ENCODE measurements around the gene HERPUD2. TPM values are rescaled to one million over a fixed set of nuclear protein-coding genes. Genes with fewer than 3 reads are reported as not detected.
"Not testable (repeated sequence)": the region's sequence is repeated elsewhere in the genome, so short reads cannot be mapped to it uniquely, and the experiment has no call there.

The HERPUD2 gene
- total RNA-seq, 2 experiments from 2014 or later: 40.6 to 45.9 TPM

GRCh38 chr7:35658606-35659201, 36.2 kb downstream of the HERPUD2 start:
- ChIA-PET POLR2A (interaction anchor here (0.6 kb wide), 1 partner anchor 143 kb away, joined by 3 read pairs; no protein-coding TSS in a partner anchor), CTCF (no interaction called here)
- peaks cover 69% of the 10 kb centered on the region for H3K36me3 Mint-ChIP-seq (ENCODE audit: low read depth)
- no peak overlapping the region for H3K27ac Mint-ChIP-seq
- peaks cover 17% of the 10 kb centered on the region for H3K9me3 Mint-ChIP-seq
- H3K4me1 Mint-ChIP-seq: peaks cover 24% of the 10 kb centered on the region
- H3K4me3 Mint-ChIP-seq: no peak overlapping the region
- no peak for DNase-seq
- H3K27me3 Mint-ChIP-seq: no peaks in the 10 kb centered on the region

- peaks cover 39% of the 10 kb centered on the region for H3K4me1 Mint-ChIP-seq
- peaks cover 72% of the 10 kb centered on the region for H3K36me3 Mint-ChIP-seq (ENCODE audit: low read depth)
- peaks cover 27% of the 10 kb centered on the region for H3K9me3 Mint-ChIP-seq
- ChIA-PET CTCF (interaction anchor here (1.1 to 1.4 kb wide), 3 partner anchors 9 to 18 kb away, joined by 3 read pairs; no protein-coding TSS in a partner anchor), POLR2A (no interaction called here)
- DNase-seq: no peak
- no peak overlapping the region for H3K4me3 Mint-ChIP-seq
- H3K27ac Mint-ChIP-seq: no peak overlapping the region
- H3K27me3 Mint-ChIP-seq: no peaks in the 10 kb centered on the region
These were observed 37.8 kb downstream of the HERPUD2 start for GRCh38 chr7:35657125-35657524.

- H3K27me3 Mint-ChIP-seq, H3K27ac Mint-ChIP-seq, DNase-seq, H3K4me3 Mint-ChIP-seq: not testable (repeated sequence)
- CTCF ChIA-PET: interaction anchor here (1.2 kb wide), 1 partner anchor 8 kb away, joined by 3 read pairs; no protein-coding TSS in a partner anchor
- H3K4me1 Mint-ChIP-seq: peaks cover 50% of the 10 kb centered on the region
- POLR2A ChIA-PET: interaction anchor here (0.6 kb wide), 1 partner anchor 36 kb away, joined by 5 read pairs; no protein-coding TSS in a partner anchor
- H3K36me3 Mint-ChIP-seq (ENCODE audit: low read depth): peaks cover 78% of the 10 kb centered on the region
- H3K9me3 Mint-ChIP-seq: peaks cover 27% of the 10 kb centered on the region
These were observed 40.4 kb downstream of the HERPUD2 start for GRCh38 chr7:35654558-35654957.

DNA sequence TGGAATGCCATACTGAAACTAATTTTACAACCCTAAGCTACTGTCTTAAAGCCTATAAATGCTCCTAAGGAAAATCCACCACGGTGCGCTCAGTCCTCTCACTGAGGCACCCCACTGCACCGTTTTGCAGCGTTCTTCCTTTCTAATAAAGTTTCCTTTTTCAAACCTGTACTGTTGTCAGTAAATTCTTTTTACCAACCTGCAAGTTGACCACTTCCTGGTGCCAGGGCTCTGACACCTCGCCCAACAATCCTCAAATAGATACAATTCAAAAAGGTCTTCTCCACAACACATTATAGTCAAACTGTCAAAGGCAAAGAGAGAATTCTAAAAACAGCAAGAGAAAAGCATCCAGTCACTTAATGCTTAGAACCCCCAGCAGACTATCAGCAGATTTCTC, 42.8 kb downstream of the HERPUD2 start:
- peaks cover 49% of the 10 kb centered on the region for H3K4me1 Mint-ChIP-seq
- H3K27ac Mint-ChIP-seq: peak overlapping the region; percentile 87
- no peak for DNase-seq
- no peaks in the 10 kb centered on the region for H3K27me3 Mint-ChIP-seq
- H3K9me3 Mint-ChIP-seq: peaks cover 27% of the 10 kb centered on the region
- CTCF ChIA-PET: no interaction called here
- peak overlapping the region; percentile 37 for H3K4me3 Mint-ChIP-seq
- peaks cover 74% of the 10 kb centered on the region for H3K36me3 Mint-ChIP-seq (ENCODE audit: low read depth)
- POLR2A ChIA-PET: no interaction called here

DNA sequence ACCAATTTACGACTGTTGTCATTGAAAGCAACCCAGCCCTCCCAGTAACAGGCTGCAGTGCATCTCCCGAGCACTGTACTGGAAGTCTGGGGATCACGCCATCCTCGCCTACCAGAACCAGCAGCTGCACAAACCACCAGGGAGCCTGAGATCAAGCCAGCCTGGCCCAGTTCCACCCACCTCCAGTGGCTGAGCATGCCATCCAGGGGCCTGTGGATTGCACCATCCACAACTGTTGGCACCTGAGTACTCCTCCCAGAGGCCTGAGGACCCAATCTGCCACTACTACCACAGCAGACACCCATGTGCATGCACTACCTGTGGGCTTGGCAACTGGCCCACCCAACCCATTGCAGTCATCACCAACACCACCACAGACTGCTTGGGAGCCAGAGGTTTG, 44.2 kb downstream of the HERPUD2 start:
- H3K27ac Mint-ChIP-seq: no peak overlapping the region
- no peak for DNase-seq
- peaks cover 53% of the 10 kb centered on the region for H3K4me1 Mint-ChIP-seq
- peaks cover 67% of the 10 kb centered on the region for H3K36me3 Mint-ChIP-seq (ENCODE audit: low read depth)
- ChIA-PET POLR2A (no interaction called here), CTCF (no interaction called here)
- peaks cover 27% of the 10 kb centered on the region for H3K9me3 Mint-ChIP-seq
- H3K27me3 Mint-ChIP-seq: no peaks in the 10 kb centered on the region
- H3K4me3 Mint-ChIP-seq: no peak overlapping the region

DNA sequence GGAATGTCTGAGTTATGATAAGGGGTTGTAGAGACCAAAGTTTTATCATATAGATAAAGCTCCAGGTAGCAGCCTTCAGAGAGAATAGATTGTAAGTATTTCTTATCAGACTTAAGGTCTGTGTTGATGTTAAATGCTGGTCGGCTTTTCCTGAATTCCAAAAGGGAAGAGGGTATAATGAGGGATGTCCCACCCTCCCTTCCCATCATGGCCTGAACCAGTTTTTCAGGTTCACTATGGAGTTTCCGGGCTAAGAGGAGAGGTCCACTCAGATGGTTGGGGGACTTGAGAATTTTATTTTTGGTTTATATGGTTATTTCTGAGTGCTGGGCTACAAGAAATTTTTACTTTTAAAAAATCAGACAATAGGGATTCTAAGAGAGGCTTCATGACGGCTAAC, 45.2 kb downstream of the HERPUD2 start:
- H3K9me3 Mint-ChIP-seq: peaks cover 23% of the 10 kb centered on the region
- H3K27me3 Mint-ChIP-seq: no peaks in the 10 kb centered on the region
- ChIA-PET POLR2A (no interaction called here), CTCF (no interaction called here)
- peaks cover 58% of the 10 kb centered on the region for H3K36me3 Mint-ChIP-seq (ENCODE audit: low read depth)
- DNase-seq: no peak
- no peak overlapping the region for H3K4me3 Mint-ChIP-seq
- H3K27ac Mint-ChIP-seq: no peak overlapping the region
- peaks cover 47% of the 10 kb centered on the region for H3K4me1 Mint-ChIP-seq

- Mint-ChIP-seq H3K9me3 (peaks cover 15% of the 10 kb centered on the region), H3K36me3 (ENCODE audit: low read depth) (peaks cover 51% of the 10 kb centered on the region), H3K4me1 (peaks cover 39% of the 10 kb centered on the region), H3K4me3 (no peak overlapping the region), H3K27me3 (no peaks in the 10 kb centered on the region), H3K27ac (no peak overlapping the region)
- ChIA-PET CTCF (no interaction called here), POLR2A (no interaction called here)
- DNase-seq: no peak
These were observed 46.6 kb downstream of the HERPUD2 start for GRCh38 chr7:35648367-35648766.

GRCh38 chr7:35647171-35647574, 47.8 kb downstream of the HERPUD2 start:
- peaks cover 30% of the 10 kb centered on the region for H3K4me1 Mint-ChIP-seq
- ChIA-PET CTCF (interaction anchor here (0.8 to 1.7 kb wide), 4 partner anchors 8 to 63 kb away, joined by 3 to 6 read pairs (median 4); no protein-coding TSS in a partner anchor), POLR2A (no interaction called here)
- no peak overlapping the region for H3K4me3 Mint-ChIP-seq
- H3K9me3 Mint-ChIP-seq: peaks cover 5% of the 10 kb centered on the region
- H3K27ac Mint-ChIP-seq: no peak overlapping the region
- H3K27me3 Mint-ChIP-seq: no peaks in the 10 kb centered on the region
- H3K36me3 Mint-ChIP-seq (ENCODE audit: low read depth): peaks cover 45% of the 10 kb centered on the region
- DNase-seq: no peak

DNA sequence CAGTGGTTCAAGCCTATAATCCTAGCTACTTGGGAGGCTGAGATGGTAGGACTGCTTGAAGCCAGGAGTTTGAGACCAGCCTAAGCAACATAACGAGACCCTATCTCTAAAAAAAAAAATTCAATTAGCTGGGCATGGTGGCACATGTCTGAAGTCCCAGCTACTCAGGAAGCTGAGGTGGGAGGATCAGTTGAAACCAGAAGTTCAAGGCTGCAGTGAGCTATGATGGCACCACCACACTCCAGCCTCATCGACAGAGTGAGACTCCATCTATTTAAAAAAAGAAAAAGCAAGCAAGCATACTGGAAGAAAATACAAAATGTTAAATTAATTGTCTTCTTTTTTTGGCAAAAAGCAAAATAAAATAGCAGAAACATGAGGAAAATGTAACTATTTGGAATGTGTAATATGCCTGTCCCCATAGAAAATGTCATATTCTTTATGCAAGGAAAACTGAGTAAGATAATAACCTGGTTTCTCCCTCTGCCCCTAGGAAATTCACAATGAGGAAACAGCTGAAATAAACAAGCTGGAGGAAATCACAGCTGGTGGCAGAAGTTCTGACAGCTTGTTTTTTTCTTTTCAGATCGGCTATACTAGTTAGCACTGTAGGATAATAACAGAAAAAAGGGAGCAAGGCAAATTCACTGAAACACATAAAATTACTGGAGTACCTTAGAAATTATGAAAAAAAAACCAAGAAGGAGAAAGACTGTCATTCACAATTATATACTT, 48.5 kb downstream of the HERPUD2 start:
- CTCF ChIA-PET: interaction anchor here (0.7 to 1.7 kb wide), 6 partner anchors 8 to 1264 kb away, joined by 3 to 6 read pairs (median 4); no protein-coding TSS in a partner anchor
- H3K27ac Mint-ChIP-seq: peak overlapping the region; percentile 47
- H3K4me1 Mint-ChIP-seq: peaks cover 23% of the 10 kb centered on the region
- POLR2A ChIA-PET: interaction anchor here (0.6 kb wide), 1 partner anchor 13 kb away, joined by 4 read pairs; no protein-coding TSS in a partner anchor
- H3K27me3 Mint-ChIP-seq: no peaks in the 10 kb centered on the region
- H3K9me3 Mint-ChIP-seq: peaks cover 3% of the 10 kb centered on the region
- no peak overlapping the region for H3K4me3 Mint-ChIP-seq
- H3K36me3 Mint-ChIP-seq (ENCODE audit: low read depth): peaks cover 46% of the 10 kb centered on the region
- no peak for DNase-seq

GRCh38 chr7:35645691-35646090, 49.2 kb downstream of the HERPUD2 start:
- Mint-ChIP-seq H3K27me3 (no peaks in the 10 kb centered on the region), H3K4me3 (no peak overlapping the region)

GRCh38 chr7:35630024-35630972, 64.6 kb downstream of the HERPUD2 start:
- DNase-seq: no peak
- no peak overlapping the region for H3K4me3 Mint-ChIP-seq
- H3K4me1 Mint-ChIP-seq: no peaks in the 10 kb centered on the region
- H3K9me3 Mint-ChIP-seq: no peaks in the 10 kb centered on the region
- H3K27me3 Mint-ChIP-seq: no peaks in the 10 kb centered on the region
- CTCF ChIA-PET: no interaction called here
- no peak overlapping the region for H3K27ac Mint-ChIP-seq
- peaks cover 28% of the 10 kb centered on the region for H3K36me3 Mint-ChIP-seq (ENCODE audit: low read depth)
- POLR2A ChIA-PET: no interaction called here

More at GRCh38 chr7:35645691-35646090, 49.2 kb downstream of the HERPUD2 start:
- peaks cover 42% of the 10 kb centered on the region for H3K36me3 Mint-ChIP-seq (ENCODE audit: low read depth)
- H3K4me1 Mint-ChIP-seq: peaks cover 18% of the 10 kb centered on the region
- no peak for DNase-seq
- CTCF ChIA-PET: interaction anchor here (0.7 to 1.7 kb wide), 3 partner anchors 21 to 110 kb away, joined by 3 to 6 read pairs (median 4); no protein-coding TSS in a partner anchor
- H3K9me3 Mint-ChIP-seq: no peaks in the 10 kb centered on the region
- no peak overlapping the region for H3K27ac Mint-ChIP-seq
- POLR2A ChIA-PET: no interaction called here

DNA sequence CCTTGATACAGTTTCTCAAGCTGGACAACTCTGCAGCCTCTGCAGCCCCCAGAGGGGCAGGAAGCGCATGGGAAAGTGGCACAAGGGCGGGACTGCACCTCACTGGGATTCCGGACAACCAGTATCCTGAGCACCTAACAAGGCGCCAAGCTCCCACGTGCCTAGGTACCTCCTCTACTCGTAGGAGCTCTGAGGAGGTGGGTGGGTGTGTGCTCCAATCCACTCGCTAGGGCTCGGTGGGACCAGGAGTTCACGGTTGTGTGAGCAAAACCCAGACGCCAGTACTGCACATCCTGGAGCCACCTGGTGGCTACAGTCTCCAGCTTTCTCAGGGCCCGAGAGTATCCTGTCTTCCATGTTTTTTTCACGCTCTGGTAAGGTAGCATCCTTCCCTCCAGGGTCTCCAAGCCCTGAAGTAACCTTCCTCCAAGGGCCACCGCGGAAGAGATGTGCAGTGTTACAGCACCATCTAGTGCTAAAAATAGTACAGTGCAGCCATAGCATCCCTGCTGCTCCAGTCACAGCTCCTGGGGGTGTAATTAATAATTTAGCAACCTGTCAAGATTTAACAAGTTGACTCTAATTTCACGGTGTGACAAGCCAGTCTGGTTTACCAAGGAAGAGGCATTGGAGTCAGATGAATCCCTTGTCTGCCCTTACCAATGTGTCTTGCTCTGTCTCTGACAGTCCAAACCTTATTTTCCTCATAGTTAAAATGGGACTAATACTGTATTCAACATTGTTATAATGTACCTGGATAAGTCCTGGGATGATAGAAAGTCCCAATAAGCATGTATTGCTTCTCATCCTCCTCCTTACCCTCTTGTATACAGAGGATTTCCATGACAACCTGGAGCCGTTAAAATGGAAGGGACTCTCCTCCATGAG, 70.4 kb downstream of the HERPUD2 start:
- ChIA-PET POLR2A (no interaction called here), CTCF (interaction anchor here (0.8 to 2.1 kb wide), 9 partner anchors 9 to 200 kb away, joined by 3 to 10 read pairs (median 4); no protein-coding TSS in a partner anchor)
- Mint-ChIP-seq H3K4me3 (no peak overlapping the region), H3K4me1 (no peaks in the 10 kb centered on the region), H3K36me3 (ENCODE audit: low read depth) (peaks cover 4% of the 10 kb centered on the region), H3K27ac (no peak overlapping the region), H3K27me3 (no peaks in the 10 kb centered on the region), H3K9me3 (no peaks in the 10 kb centered on the region)
- DNase-seq: peak; percentile 39
